GM18868 (cell line): ENCODE results near the gene SLC7A5.
"Not testable (repeated sequence)": the region's sequence is repeated elsewhere in the genome, so short reads cannot be mapped to it uniquely, and the experiment has no call there.

Experiments
- ATAC-seq: cut with Tn5 transposase; IDR thresholded peaks from one replicate; pipeline ENCODE4 v1.9.1; 2021; ENCODE audit warnings: mild to moderate bottlenecking, moderate library complexity; ENCODE audit not compliant: unreplicated experiment

Gene SLC7A5

GRCh38 chr16:87862597-87863326 lies 6.5 kb downstream of the SLC7A5 start:
- ATAC-seq, result not testable (repeated sequence)

DNA sequence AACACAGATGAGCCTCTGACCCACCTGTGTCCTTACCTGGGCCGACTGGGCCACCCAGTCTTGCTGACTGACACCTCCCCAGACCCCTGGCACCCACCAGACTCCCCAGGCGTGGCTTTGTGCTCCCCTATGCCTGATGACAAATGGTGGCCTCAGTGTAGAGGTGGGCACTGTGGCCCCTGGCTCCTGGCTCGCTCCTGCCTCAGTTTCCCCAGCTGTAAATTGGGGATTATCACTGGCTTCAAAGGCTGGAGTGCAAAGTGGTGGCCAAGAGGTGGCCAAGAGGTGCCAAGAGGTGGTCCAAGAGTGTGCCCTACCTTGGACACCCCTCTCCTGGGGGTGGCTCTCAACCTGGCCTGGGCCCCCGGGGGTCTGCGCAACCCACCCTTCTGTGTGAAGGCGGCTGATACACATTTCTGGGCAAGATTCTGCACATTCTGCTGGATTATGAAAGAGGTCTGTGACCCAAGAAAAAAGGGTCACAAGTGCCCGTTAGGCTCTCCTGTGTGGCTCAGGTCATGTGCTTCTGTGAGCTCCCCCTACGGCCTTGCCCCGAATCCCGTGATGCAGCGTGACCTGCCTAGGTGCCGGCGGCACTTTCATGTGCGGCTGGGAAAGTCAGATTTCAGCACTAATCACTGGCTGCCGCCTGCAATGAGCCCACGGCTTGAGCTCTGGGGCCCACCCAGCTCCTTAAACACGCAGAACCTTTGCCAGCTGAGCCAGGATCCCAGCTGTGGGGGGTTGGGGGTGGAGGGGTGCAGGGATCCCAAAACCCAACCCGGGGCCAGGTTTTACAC lies 7.8 kb downstream of the SLC7A5 start:
- not testable (repeated sequence) for ATAC-seq

DNA sequence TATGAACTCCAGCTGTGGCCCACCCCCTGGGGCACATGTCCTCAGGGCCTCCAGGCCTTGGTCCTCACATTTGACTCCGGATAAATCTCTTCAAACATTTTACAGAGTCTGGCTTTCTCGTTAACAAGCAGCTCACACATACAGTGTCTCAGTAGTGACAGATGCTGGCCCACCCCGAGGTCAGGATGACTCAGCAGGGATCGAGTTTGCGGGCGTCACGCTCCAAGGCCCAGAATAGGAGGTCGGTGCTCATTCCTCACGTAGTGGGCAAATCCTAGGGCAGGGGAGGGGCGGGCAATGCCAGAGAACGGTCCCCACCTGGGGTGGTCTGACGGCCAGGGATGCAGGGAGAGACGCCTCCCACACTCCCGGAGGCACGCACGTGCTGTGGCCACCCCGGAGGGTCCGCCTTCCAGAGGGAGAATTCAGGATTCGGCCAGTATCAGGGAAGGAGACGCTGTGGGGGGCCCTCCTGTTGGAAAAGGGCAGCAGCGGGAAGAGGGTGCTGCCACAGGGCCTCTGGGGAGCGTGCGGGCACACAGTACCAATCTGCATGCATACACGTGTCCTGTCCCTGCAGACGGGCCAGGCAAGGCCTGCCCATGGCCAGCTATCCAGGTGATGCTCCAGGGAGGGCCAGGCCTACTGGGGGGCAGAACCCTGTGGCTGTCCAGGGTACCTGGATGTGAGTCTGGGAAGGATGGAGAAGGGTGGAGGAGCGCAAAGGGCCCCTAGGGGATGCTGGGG lies 8.6 kb downstream of the SLC7A5 start:
- no peak for ATAC-seq

DNA sequence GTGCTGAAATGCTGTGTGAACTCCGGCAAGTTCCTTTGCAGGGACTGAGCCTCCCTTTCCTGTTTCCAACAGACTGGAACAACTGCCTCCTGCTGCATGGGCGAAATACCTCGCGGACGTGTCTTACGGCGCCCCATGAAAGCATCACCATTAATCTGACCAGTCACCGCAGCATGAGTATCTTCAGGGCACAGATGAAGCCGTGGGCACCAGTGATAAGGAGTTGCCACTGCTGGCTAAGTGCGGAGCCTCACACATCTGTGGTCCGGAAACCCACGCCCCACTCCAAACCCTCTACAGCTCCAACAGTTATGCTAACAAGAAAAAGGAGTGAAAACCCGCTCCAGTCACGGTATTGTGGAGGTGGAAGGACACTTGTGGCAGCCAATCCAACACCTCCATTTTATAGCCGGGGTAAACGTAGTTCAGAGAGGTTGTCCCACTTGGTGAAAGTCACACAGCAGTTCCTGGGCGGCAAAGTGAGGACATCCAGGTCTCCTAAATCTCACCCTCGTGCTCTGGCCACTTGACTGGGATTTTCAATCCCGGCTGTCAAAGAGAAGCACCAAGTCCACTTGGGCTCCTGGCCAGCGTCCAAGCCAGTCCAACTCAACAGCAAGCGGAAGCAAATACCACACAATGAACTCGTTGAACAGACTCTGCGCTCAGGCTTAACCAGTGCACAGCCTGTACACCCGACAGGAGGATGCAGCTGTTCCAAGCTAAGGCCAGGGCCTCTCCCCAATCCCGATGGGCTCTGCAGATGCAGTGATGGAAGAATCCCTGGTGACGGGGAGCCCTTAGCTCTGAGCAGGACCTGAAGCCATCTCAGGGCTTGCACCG lies 10.9 kb downstream of the SLC7A5 start:
- not testable (repeated sequence) for ATAC-seq

- no peak for ATAC-seq
Measured at GRCh38 chr16:87856791-87857228, 12.5 kb downstream of the SLC7A5 start.

GRCh38 chr16:87855852-87856715 lies 13.2 kb downstream of the SLC7A5 start:
- no peak for ATAC-seq

- ATAC-seq, result no peak
Measured at GRCh38 chr16:87854907-87855683, 14.2 kb downstream of the SLC7A5 start.

DNA sequence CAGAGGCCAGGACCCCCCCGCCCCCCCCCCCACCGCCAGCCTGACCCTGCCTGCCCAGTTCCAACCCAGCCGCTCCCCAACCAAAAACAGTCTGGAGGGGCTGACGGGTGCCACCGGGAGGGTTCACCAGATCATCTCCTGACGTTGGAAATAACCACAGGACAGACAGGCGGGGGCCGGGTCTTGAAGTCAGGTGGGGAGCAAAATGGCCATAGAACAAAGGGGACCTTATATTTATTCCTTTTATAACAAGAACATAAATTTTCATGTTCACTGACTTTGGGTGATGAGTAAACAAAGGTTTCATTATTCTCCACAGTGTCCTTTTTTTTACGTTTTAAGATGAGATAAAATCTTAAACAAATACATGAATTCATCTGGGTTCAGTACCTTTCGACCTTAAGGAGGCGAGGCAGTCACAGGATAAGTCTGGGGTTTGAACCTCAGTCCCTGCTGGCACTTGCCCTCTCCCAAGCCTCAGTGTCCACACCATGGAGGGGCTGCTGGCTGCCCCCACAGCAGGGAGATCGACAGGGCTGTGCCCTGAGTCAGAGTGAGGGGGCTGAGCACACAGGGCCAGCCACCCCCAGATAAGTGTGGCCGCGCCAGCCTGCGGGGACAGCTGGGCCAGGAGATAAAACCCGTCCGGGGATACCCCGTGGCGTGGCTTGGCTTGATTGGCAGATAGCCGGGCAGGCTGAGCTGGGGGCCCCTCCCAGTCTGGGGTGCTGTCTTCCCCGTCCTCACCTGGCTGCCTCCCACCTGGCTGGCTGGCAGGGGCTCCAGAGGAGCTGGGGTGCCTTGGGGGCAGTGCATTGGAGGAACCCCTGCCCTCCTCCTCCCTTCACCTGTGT lies 15.0 kb downstream of the SLC7A5 start:
- no peak for ATAC-seq

DNA sequence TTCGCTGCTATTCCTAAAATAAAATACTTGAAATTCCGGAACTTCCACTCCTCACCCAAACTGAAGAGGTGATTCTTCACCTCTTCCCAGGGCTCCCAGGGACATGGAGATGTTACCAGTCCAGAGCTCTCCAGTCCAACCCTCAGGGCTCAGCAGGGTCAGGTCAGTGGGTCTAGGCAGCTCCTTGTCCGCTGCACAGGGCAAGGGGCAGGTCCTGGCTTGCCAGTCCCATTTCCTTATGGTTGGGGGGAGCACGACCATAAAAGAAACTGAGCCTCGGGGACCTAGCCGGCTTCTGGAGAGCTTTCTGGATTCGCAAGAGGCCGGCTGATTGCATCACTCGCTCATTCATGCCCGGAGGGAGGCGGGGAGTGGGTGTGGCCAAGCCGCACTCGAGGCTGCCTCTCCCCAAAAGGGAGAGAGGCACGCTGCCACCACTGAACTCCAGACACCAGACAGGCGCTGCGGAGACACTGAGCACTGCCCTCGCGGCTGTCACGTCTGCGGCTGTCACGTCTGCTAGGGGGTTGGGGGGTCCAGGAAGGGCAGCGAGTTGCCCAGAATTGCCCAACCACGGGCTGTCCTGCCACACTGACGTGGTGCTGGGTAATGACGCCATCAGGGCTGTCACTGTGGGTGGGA lies 15.8 kb downstream of the SLC7A5 start:
- ATAC-seq, result no peak

- no peak for ATAC-seq
Measured at GRCh38 chr16:87851601-87852000, 17.7 kb downstream of the SLC7A5 start.

GRCh38 chr16:87851141-87851587 lies 18.1 kb downstream of the SLC7A5 start:
- no peak for ATAC-seq

DNA sequence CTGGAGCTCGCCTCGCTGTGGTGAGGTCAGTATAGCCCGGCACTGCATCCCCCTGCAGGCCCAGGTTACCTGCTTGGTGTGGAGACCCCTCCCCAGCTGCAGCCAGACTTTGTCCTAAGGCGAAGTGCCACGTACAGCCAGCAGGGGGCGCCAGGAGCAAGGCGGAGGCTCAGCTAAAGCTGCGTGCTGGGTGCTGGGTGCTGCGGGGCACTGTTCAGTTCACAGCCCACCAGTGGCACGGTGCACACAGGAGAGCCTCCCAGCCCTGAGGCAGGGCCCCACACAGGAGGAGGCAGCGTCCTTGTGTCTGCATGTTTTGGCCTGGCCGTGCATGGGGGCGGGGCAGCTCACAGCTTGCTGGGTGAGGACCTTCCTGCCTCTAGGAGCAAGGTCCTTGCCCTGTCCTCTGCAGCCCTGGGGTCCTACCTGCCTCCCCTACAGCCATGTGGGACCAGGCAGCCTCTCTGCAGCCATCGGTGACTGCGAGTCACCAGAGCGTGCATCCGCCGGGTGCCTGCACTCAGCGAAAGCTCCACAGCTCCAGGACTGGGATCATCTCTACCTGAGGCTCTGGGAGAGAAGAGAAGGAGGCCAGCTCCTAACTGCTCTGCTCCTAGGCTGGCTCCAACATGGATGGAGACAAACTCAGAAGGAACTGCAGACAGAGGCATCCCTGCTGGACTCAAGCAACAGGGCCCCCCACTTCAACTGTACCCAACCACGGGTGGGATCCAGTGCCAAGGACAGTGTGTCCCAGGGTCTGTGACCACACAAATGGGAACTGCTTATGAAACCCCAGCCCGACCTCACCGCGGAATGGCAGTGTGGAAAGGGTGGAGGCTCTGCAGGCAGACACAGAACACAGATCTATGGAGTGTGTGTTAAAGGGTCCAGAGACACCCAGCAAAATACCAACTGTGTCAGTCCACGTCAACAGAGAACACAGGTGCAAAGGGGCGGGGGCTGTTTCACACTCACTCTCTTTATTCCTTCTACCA lies 19.0 kb downstream of the SLC7A5 start:
- ATAC-seq, result no peak

DNA sequence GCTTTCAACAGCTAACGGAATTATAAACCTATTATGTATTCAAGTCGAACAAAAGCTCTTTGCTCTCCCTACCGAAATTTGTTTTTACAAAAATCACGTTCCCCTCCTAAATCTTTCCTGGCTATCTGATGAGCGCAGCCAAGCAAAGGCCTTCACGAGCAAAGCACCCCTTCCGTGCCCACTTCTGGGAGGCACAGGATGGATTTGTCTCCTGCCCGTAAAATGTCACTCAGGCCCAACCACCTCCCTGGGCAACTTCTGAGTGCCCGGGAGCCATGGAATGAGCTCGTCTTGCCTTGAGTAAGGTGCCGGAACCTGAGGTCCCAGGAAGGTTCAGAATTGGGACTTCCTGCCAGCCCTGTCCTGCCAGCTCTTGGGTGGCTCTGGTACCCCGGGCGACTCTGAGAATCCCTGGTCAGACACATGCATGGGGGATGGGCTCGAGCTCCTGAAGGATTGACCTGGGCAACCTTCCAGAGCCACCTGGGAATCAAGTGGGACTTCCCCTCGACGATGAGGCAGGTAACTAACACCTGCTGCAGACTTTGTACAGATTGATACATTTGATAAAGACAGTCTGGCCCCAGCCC lies 19.8 kb downstream of the SLC7A5 start:
- no peak for ATAC-seq

DNA sequence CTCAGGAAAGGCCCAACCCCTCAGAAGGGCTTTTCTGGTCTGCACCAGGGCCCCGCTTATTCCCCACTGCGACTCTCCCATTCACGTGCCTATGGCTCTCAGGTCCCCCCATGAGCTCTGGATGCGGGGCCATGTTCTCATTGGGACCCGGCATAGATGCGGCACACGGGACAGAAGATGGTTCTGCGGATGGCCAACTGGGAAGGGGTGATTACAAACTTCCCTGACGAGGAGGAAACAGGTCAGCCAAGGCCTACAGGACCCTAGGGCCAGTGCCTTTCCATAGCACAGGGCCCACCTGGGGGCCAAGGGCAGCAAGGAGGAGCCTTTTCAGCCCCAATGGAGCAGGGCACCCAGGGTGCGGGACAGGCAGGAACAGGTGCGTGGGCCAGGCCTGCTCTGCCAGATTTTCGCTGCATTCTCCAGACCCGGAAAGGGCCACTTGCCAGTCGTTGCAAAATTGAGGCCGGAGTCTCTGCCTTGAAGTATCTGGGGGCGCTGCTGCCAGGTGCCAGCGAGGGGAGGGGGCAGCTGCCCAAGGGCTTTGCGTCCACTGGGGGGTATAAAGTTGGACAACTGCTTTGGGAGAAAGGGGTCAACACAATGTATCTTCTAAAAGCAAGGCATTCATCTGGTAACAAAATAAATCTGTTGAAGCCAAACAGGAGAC lies 20.5 kb downstream of the SLC7A5 start:
- no peak for ATAC-seq
